Renal pelvis (tissue), 4 donors: Measurements from ENCODE around the gene SLC24A4. TPM values are rescaled to one million over a fixed set of nuclear protein-coding genes. Genes with fewer than 3 reads are reported as not detected.

Experiments used
- DNase-seq: peaks from one replicate; pipeline ENCODE4 v3.0.0-alpha.2; 2013
- polyA plus RNA-seq, 3 donors: library from polyadenylated mRNA; unstranded; fragments of 120-200 nt; gene quantifications; one replicate each; pipeline ENCODE4 v1.2.1, GENCODE V29; 2013; ENCODE audit not compliant: insufficient read length in 3 of 3

SLC24A4 gene
- polyA plus RNA-seq, 3 donors: 0.13 to 0.47 (median 0.19) TPM

- DNase-seq: no peak
Measured at GRCh38 chr14:92362781-92363235, 39.8 kb downstream of the SLC24A4 start.

DNA sequence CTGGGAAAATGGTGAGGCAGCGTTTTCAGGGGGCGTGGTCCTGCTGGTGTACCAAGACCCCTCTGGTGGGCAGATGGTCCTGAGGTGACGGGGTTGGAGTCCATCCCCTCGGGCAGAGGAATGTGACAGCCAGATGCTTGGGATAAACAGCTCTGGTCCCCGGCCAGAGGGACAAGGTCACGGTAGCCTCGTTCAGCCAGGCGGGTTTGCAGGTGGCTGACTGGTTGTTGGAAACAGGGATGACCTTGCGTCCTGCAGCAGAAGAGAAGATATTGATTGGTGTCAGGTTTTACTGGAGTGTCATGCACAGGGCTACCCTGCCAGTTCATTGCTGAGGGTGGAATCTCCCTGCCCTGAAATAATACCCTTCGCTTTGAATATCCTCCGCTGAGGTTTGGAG is 43.3 kb downstream of the SLC24A4 start:
- no peak for DNase-seq

DNA sequence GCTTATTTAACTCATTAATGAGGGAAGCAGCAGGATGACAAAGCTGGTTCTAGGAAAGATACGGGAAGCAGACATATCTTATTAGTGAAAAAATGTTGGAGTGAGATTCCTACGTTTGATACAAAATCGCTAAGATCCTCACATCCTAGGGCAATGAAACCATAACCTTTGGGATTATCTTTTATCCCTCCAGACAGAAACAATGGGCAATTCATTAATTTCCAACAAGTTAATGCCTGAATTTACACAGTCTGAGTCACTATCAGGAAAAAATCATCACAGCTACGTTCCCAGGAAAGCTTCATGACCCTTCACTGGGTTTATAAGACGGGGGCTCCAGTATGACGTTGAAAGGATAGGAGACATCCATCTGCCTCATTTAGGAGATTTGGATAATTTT is 45.0 kb downstream of the SLC24A4 start:
- DNase-seq: no peak

- DNase-seq: no peak
Measured at GRCh38 chr14:92369097-92369496, 46.1 kb downstream of the SLC24A4 start.

GRCh38 chr14:92372230-92372629 is 49.3 kb downstream of the SLC24A4 start:
- no peak for DNase-seq

- no peak for DNase-seq
Measured at GRCh38 chr14:92373336-92373735, 50.4 kb downstream of the SLC24A4 start.

- no peak for DNase-seq
Measured at GRCh38 chr14:92380131-92380530, 57.2 kb downstream of the SLC24A4 start.

DNA sequence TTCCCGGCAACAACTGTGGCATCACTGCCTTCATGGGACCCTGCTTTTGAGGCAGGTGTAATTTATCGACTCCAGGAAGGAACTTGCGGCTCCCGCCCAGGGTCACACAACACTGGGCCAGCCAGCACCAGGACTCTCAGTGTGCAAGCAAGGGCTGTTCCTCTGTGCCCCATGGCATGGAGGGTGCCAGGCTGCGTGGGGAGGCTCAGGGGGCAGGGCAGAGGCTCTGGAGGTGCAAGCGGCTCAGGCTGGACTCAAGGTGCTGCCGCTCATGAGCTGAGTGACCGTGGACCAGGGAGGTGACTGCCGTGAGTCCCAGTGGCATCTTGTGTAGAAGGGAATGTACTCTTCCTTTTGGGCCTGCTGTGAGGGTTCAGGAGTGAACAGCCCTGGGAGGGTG is 57.6 kb downstream of the SLC24A4 start:
- DNase-seq: no peak

GRCh38 chr14:92382677-92383076 is 59.7 kb downstream of the SLC24A4 start:
- no peak for DNase-seq

DNA sequence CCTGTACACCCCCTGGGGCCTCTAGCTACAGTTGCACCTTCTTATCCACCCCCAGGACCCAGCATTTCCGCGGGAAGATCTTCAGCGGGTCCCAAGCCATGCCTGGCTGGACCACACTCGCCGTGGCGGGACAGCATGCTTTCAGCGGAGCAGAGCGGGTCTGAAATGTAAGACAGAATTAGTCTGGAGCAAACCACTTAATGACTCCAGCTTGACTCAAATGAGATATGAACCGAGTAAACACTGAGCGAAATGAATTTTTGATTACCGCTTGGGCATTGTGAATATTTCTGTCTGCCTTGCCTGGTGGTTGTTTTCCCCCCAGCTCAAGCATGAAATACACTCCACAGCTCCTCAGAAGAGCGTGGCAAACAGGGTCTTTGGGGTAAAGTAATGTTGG is 60.8 kb downstream of the SLC24A4 start:
- peak; percentile 15 for DNase-seq

DNA sequence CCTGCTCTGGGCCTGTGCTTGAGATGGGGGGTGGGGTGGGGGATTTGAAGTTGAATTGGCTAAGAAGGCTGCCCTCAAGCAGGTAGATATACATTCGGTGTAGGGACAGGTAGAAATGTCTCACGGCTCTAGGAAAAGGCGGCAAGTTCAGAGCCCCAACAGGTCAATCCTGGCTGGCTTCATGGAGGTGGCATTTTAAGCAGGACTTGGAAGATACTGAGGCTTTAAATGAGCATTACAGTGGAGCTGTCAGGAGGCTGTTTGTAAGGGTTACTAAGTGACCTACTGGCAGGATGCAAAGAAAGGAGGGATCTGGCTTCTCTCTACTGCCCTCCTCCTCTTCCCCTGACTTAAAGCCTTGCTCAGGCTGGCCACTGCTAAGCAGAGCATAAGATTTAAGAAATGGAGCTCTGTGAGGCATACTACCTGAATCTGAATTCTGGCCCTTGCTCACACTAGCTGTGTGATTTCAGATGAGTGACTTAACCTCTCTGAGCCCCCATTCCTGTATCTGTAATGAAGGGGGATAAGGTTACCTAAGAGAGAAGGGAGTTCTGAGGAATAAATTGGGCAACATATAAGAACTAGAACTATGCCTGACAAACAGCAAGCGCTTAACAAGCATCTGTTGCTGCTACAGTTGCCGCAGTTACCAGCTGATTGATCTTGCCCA is 61.6 kb downstream of the SLC24A4 start:
- no peak for DNase-seq

GRCh38 chr14:92385561-92385960 is 62.6 kb downstream of the SLC24A4 start:
- no peak for DNase-seq

GRCh38 chr14:92386165-92386564 is 63.2 kb downstream of the SLC24A4 start:
- no peak for DNase-seq

DNA sequence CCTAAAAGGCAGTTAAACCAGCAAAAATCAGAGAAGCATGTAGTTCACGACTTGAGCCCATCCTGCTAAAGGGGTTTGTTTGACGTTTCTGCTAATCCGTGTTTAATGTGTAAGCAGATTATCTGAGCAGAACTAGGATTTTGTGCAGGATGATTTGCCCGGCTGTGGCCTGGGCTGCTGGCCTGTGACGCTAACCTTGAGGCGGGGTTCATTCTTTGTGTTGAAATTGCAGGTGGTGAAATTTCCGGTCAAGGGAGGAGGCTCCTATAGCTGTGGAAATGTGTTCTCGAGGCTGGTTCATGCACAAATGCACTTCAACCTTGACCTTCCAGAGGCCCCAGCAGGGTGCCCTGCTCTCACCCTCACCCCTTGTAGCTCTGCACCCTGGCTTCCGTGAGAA is 63.7 kb downstream of the SLC24A4 start:
- DNase-seq: no peak

DNA sequence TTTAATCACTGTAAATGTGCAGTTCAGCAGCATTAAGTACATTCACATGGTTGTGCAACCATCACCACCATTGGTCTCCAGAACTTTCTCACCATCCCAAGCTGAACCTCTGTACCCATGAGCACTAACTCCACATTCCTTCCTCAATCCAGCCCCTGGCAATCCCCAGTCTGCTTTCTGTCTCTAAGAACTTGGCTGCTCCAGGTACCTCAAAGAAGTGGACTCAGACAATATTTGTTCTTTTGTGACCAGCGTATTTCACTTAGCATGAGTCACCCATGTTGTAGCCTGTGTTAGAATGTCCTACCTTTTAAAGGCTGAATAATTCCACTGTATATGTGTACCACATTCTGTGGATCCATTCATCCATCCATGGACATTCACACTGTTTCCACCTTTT is 64.6 kb downstream of the SLC24A4 start:
- no peak for DNase-seq

- no peak for DNase-seq
Measured at GRCh38 chr14:92389598-92390158, 66.7 kb downstream of the SLC24A4 start.

- DNase-seq: no peak
Measured at GRCh38 chr14:92391726-92392125, 68.8 kb downstream of the SLC24A4 start.

DNA sequence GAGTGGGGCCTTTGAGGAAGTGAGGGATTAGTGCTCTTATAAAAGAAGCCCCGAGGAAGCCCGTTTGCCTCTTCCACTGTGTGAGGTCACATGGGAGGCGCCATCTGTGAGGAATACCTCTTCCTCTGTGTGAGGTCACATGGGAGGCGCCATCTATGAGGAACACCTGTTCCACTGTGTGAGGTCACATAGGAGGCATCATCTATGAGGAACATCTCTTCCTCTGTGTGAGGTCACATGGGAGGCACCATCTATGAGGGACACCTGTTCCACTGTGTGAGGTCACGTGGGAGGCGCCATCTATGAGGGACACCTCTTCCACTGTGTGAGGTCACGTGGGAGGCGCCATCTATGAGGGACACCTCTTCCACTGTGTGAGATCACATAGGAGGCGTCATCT is 69.7 kb downstream of the SLC24A4 start:
- no peak for DNase-seq

- DNase-seq: no peak
Measured at GRCh38 chr14:92397150-92397952, 74.4 kb downstream of the SLC24A4 start.

- no peak for DNase-seq
Measured at GRCh38 chr14:92397953-92398564, 75.1 kb downstream of the SLC24A4 start.

DNA sequence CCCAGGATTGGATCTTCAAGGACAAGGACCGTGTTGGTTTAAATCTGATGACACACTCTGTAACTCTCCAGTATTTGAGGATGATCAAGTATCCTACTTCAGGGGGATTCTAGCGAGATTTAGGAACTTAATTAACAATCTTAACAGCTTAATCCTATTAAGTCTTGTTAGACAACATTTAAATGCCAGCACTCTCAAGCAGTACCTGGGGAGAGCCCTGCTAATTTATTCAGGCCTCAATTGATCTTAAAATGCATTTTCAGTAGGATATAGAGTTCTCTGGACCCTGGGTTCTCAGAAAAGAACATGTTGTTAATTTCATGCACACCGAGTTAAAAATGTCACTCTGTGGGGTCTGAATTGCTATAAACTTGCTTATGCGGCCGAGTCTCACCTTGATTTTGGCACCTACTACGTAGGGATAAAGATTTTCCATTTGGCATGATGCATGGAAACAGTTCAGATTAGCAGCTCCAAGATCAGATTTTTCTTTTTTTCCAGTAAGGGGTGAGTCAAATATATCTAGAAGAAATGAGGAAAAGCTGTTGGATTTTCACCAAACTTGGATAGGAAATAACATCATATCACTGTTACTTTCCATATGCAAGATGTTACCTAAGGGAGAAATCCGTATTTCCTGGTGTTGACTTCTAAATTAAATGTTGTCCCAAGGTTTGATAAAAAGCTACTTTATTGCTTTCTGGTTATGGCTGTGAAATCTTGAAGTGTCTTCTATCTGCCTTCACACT is 76.1 kb downstream of the SLC24A4 start:
- DNase-seq: no peak
